Measurements from ENCODE around the gene CARS2.
"Not testable (repeated sequence)": the region's sequence is repeated elsewhere in the genome, so short reads cannot be mapped to it uniquely, and the experiment has no call there.

Gene CARS2

DNA sequence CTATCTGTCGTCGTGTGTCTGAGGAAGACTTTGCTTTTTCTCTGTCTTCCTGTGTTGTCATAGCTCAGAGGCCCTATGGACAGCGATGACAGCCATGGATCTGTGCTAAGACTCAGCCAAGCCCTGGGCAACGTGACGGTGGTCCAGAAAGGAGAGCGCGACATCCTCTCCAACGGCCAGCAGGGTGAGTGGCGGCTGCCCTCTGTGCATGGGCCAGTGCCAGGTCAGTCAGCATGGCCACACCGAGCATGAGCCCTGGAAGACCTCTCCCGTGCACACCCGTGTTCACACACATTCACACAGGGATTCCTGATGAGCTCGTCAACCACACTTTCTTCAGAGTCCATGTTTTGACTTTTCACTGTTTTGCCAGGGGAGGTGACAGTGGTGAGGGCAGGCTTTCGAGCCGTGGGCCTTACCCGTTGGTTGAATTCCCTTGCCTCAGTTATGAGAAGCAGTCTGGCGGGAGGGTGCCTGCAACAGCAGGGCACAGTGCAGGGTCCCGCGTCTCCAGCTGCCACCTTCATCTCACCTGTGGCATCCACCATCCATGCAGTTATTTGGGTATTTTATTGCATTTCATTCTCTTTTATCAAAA, 70.4 kb downstream of the CARS2 start:
- DNase-seq: no peak

DNA sequence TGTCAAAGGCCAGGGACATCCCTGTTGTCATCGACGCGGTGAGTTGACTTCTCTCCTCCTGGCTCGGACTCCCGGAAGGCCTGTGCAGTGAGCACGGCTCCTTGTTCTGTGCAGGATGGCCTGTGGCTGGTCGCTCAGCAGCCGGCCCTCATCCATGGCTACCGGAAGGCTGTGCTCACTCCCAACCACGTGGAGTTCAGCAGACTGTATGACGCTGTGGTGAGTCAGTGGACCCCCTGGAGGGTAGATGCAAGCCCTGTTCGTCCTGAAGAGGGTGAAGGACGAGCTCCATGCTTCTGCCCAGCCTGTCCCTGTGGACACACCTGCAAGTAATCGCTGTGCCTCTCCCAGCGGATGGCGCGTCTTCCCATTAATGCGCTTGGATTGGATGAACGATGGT, 71.4 kb downstream of the CARS2 start:
- DNase-seq: no peak

DNA sequence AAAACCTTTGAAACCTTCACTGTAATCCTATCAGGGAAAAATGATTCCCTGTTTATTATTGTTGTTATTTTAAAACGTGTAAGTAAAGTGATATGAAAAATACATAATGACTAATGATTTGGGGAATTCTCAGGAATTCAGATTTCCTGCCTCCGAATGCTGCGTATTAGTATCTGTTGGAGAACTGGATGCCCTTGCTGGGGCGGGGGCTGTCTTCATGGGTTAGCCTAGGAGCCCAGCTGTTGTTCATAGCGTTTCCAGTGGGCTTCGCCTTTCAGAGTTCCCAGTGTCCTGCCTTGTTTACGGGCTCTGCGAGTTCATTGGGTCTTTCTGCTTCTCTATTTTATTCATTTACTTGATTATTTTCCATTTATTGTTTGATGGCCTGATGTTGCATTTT, 72.1 kb downstream of the CARS2 start:
- DNase-seq: no peak

DNA sequence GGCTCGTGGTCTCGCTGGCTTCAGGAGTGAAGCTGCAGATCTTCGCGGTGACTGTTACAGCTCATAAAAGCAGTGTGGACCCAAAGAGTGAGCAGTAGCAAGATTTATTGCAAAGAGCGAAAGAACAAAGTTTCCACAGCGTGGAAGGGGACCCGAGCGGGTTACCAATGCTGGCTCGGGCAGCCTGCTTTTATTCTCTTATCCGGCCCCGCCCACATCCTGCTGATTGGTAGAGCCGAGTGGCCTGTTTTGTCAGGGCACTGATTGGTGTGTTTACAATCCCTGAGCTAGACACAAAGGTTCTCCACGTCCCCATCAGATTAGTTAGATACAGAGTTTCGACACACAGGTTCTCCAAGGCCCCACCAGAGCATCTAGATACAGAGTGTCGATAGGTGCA, 73.7 kb downstream of the CARS2 start:
- DNase-seq: not testable (repeated sequence)

DNA sequence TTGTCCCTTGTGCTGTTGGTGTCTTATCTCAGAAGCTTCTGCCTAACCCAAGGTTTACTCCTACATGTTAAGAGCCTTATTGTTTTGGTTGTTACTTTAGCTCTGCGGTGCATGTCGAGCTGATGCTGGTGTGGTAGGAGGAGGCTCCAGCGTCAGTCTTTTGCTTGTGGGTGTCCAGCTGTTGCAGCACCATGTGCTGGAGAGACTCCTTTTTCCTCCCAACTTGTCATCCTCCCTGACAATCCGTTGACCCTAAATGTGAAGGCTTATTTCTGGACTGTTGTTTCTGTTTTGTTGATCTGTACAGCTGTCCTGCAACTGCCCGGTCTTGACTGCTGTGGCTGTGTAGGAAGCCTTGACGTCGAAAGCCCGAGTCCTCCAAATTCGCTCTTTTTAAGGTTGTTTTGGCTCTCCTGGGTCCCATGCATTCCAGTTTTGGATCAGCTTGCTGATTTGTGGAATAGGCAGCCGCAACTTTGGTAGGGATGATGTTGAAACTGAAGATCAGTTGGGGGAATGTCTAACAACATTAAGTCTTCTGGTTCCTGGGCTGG, 75.3 kb downstream of the CARS2 start:
- no peak for DNase-seq

DNA sequence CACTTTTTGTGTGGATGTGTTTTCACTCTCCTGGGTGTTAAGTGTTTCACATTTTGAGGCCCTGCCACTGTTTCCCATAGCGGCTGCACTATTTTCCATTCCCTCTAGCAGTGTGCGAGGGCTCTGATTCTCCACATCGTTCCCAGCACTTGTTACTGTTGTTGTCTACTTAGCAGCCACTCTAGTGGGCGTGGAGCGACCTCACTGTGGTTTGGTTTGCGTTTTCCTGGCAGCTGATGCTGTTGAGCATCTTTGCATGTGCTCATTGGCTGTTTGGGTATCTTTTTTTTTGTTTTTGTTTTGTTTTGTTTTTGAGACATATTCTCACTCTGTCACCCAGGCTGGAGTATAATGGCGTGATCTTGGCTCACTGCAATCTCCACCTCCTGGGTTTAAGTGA, 76.2 kb downstream of the CARS2 start:
- no peak for DNase-seq

DNA sequence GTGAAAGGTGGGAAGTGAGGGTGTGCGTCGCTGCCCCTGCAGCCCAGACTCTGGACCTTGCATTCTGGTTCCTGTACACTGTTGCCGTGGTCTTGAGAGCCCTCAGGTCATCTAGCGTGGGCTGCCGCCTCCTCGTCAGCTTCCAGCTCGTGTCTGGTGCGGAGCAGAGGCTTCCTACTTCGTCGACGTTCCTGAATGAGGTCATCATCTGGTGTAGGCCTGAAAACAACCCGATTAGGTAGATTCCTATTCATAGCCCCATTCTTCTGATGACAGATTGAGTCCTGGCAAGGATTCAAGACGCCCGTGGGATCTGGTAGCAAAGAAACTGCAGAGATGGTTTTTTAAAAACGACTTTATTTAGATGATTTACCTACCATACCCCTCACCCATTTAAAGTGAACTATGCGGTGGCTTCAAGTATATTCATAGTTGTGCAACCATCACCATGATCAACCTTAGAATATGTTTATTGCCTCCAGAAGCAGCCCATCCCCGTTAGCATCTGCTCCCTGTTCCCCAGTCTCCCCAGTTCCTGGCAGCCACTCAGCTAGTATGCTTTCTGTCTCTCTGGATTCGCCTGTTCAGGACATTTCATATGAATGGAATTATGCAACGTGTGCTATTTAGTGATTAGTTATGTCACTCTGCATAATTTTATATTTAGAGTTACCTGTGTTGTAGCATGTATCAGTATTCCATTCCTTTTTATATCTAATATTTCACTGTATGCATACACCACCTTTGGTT, 76.8 kb downstream of the CARS2 start:
- DNase-seq: no peak

DNA sequence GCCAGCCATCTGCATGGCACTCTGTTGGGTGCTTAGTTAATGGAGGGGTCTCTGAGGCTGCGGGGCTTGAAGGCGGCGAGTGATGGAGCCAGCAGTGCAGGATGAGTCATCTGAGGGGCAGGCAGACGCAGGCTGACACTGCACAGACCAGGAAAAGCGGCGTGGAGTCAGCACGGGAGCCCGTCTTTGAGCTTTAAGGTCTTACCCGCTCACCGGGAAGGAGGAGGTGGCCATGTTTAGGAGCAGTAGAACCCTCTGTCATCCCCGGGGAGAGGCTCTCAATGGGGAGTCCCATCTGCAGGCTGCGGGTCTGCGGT, 77.5 kb downstream of the CARS2 start:
- no peak for DNase-seq

DNA sequence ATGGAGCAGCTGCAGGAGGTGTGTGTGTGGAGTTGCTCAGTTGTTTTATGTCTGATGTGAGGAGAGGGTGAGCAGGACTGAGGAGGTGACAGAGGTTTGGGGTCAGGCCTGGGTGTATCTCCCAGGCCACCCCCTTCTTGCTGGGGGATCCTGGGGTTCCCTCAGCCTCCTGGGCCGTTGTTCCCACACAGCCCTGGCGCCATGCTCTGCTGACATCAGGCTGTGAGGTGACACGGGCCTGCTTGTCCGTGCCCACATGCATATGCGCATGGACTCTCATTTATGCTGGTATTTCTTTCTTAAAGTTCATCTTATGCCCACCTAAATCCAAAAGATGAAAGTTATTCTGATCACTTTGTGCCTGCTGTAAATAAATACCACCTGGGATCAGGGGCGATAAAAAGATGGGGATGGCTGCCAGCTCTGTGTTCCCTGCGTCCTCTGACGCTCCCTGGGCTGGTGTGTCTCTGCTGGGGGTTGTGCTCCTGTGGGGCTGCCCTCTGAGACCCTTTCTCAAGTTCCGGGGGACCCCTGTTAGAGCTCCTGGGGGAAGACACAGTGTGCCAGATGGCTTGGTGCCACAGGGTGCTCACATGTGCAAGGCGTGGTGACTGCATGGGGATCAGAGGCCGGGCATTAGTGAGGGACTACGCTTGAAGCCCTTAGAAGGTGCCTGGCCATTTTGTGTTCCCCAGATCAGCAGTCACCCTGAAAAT, 78.0 kb downstream of the CARS2 start:
- DNase-seq: no peak

DNA sequence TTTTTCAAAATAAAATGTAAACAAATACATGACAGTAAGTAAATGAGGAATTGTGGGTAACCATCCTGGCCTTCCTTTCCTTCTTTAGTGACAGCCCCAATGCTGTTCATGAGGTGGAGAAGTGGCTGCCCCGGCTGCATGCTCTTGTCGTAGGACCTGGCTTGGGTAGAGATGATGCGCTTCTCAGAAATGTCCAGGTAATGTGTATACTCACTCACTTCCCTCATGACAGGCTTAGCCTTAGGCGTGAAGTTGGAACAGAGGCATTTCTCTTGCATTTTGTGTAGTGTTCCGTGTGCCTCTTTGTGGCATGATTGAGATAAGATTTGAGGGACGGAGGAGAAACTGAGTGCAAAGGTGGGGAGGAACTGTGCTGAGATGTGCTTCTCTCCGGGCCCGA, 78.6 kb downstream of the CARS2 start:
- DNase-seq: no peak

DNA sequence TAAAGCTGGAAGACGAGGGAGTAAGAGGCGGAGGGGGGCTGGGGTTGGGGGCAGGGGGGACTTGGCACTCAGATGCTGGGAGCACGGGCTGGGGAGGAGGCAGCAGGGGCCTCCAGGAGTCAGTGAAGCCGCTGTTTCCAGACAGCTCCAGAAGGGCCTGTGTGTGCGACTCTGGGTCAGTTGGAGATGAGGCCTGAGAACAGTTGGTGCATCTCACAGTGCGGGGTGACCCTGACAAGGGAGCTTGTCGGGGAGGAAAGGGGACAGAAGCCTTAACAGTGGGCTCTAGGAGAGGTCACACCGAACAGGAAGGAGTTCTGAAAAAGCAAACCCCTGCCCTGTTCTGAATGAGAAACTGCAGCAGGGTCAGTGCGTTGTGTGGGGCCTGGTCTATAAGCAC, 79.4 kb downstream of the CARS2 start:
- no peak for DNase-seq

DNA sequence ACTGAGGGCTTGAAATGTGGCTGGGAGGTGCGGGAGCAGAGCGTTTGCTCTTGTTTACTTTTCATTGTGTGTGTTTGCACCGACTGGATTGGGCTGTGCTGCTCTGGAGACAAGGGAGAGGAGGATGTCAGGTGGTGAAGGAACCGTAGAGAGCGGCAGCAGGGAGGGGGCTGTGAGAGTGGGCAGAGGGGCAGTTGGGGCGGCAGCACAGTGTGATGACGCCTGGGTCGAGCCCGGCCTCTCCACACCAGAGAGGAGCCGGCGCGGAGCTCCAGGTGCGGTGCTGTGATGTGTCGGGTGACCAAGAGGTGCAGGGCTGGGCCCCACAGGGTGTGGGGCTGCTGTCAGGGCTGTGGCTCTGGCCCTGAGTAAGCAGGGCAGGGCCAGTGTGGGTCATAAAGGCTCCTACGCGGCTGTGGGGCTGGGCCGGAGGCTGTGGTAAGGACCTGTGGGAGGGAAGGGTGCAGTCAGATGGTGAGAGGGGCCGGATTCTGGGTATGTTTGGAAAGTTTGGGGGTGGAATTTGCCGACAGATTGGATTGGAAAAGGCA, 80.1 kb downstream of the CARS2 start:
- DNase-seq: peak; percentile 83 to 90

DNA sequence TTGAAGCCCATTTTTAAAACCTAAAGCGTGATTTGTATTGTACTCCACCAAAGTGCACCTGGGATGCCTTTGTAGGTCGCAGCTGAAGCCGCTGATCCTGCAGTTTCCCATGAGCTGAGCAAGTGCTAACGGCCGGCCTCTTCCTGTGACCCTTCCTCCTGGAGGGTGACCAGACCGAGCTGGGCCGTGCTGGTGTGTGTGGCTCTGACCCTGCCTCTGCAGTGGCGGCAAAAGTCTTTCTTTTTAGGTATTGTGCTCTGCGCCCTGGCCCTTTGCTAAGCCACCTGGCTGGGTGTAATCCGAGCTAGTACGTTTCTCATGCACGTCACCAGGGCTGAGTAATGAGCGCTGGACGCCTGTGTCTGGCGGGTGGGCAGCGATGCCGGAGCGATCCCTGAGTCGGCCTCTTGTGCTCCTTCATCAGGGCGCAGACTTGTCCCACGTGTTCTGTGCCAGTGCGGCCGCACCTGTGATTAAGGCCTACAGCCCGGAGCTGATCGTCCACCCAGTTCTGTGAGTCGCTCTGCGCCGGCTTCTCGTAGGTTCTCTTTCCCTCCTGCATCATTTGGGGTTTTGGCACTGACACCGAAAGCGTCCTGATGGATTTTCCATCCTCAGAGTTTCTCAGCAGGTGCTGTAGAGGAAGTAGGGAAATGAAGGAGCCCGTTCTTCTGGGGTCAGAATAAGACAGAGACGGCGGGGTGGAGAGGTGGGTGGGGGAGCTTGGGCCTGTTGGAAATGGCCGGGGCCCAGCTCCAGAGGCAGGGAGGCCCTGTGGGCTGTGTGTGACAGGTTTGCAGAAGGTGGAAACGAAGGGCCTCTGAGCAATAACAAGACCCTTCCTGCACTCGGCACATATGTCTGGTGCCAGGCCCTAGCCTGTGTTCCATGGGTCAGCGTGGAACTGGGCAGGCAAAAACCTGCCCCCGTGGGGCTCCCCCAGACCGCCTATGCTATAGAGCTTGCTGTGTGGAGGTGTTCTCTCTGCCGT, 80.9 kb downstream of the CARS2 start:
- peak; percentile 95 to 98 for DNase-seq

DNA sequence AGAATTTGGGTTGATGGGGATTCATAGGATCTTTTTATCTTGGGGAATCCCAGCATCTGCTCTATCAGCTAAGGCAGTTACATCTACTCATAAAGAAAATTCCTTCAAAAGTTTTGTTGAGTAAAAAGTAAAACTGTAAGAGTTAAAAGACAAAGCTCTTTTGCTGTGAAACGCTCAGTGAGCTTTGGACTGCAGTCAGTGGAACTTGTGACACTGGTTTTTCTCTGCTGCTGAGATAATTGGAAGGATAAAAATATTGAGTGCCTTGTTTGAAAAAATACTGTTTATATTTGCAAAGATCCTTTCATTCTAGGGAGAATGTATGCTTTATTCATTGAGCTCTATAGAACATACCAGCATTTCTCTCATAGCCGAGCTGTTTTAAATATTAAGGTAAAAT, 85.3 kb downstream of the CARS2 start:
- DNase-seq: no peak

DNA sequence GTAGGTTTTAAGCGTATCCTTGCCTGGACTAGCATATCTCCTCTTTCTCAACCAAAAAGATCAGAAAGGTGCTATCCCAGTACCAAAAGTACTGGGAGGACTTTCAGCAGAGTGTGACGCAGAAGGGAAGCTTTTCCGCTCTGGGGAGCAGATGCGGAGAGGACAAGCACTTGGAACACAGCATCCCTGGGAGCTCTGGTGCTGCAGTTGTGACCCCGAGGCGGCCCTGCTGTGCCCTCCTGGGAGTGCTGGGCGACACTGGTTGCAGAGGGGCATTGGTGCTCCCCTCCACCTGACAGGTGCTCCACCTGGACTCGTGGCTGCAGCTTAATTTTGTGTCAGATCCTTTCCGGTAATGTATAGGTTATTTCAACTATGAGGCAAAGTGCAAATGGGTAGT, 87.1 kb downstream of the CARS2 start:
- no peak for DNase-seq

DNA sequence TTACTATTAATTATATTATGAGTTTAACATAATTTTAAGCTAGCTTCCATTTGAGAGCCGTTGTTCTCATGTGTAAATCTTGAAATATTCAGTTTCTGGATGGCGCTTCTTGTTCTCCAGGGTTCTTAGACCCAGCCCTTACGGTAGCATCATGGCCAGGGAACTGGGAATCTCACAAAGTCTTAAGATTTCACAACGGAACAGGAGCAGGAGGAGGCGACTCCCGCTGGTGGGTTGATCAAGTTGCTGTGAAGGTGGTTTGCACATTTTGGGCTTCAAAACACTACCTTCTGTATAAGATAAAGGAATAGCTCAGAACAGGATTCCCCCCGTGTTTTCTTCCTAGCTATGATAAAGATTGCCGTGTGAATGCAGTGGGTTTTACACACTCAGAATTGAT, 87.7 kb downstream of the CARS2 start:
- DNase-seq: no peak

DNA sequence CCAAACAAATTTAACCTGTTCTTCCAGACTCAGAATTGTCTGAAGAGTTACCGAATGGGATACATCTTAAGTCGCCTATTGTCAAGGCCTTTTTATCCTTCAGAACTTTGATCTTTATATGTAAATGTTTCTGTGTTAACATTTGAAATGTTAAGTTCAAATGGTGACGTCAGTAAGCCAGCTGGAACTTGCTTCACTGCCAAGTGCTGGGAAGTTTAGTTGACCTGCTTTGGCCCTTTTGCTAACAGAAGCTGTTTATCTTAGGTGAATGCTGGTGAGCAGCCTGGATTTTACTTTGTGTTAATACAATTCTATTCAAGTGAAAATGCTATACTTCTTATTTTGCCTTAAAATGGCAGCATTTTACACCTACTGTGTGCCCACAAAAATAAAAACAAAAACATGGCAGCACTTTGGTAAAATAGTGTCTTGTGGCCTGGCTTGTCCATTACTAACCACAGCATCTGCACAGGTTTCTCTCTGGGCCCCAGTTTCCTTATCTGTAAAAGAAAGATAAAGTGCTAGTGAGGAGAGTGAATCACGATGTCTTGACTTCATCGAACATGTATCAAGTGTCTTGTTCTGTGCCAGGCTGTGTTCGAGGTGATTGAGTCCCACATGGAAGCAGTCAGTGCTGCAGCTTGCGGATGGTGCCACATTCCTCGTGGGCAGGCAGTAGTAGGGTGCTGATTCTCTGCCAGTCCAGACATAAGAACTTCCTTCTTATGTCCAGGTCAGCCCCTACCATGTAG, 88.4 kb downstream of the CARS2 start:
- peak in 1 of 2 experiments; percentile 17 for DNase-seq

DNA sequence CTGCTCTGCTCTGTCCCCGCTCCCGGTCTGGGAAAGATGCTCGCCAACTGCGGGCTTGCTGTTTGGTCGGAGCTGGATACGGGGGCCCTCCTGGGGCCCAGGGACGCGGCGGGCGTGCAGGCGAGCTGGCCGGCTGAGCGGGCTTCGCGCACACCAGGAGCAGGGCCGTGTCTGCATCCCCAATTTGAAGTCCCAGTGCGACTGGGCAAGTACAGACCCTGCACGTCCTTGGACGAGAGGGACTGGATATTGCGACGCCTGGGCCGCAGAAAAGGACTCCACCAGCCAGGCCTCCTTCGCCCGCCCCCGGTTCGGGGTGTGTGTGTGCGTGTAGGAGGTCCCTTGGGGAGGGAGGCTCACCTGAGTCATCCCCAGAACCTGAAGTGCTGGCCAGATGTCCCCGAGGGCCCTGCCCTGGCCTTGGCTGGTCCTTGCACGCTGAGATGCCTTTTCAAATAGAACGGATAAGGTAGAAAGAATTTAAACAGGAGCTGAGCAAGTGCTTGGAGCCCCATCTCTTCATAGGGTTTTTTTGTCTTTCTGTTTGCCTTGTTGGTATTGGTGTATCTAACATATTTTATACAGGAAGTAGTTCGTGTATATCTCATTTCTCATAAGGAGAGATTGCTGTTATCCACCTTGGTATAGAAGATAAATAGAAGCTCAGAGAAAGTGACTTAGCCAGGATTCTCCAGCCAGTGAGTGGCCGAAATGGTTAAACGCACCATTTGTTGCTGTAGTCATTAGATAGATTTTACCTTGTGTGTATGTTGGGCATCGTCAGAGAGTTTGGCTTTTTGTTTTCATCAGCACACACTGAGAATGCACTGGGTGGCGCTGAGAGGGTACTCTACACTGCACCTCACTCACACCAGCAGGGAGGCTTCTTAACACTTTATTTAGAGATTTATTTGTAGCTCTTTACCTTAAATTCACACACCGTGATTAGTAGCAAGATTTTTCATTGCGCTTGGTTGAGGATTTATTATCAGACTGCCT, 89.5 kb downstream of the CARS2 start:
- peak; percentile 23 to 50 for DNase-seq

DNA sequence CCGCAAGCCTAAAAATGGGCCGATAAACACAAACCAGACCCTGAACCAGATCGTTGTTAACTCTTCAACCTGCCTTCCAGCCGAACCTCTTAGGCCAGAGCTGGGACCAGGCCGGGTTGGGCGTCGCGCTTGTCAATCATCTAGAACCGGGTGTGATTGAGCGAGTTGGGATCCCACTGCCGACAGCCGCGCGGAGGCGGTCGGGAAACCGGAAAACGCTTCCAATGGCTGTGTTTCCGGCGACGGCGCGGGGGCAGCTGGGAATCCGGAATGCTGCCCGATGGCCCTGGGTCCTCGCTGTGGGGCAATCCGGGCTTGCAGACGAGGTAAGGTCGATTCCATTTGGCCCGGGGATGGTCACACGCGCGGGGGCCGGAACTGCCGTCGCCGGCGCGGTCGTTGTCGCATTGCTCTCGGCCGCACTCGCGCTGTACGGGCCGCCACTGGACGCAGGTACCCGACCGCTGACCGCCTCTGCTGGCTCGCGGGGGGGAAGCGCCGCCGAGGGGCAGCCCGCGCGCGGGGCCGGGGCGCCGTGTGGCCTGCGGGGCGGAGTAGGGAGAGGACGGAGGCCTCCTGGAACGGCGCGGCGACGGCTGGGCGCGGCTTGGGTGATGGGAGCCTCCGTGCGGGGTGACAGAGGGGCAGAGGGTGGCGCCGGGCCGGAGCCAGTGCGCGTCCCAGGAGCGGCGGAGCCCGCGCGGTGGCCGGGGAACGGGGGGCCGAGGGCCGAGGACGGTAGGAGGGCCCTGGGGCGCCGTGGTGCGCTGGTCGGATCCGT, 90.4 kb downstream of the CARS2 start, which contains the start of gene NAXD:
NAXD (plus strand) TSS at position 224 of the 781 bp plus-strand sequence; CDS start at position 281, 57 bp downstream.
- DNase-seq: peak; percentile 98 to 99

DNA sequence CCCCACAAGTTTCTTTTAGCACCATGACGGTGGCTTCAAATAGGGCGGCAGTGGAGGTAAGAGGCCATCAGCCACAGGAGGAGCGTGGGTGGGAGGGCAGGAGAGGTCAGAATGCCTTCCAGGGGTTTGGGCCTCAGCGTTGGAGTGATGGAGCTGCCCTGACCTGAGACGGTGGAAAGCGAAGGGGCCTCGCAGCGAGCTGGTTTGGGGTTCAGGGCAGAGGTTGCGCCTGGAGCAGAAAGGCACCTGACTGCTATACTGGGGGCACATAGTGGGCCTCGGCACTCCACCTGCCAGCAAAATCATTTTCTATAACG, 91.0 kb downstream of the CARS2 start:
- DNase-seq: no peak
